ENCODE measurements around the gene CCNJ. TPM values are rescaled to one million over a fixed set of nuclear protein-coding genes. Genes with fewer than 3 reads are reported as not detected.

CCNJ gene
- total RNA-seq, 1 experiment from 2014 or later = 3.2 TPM

- H2AFZ ChIP-seq (ENCODE audit: low read length) = no peak overlapping the region
- no peak overlapping the region for H3K4me3 ChIP-seq (ENCODE audit: low read length)
- H3K4me2 ChIP-seq (ENCODE audit: low read length) = no peak overlapping the region
- no peaks in the 10 kb centered on the region for H3K4me1 ChIP-seq (ENCODE audit: insufficient read depth, low read length)
- ATAC-seq = no peak
- H3K36me3 ChIP-seq (ENCODE audit: low read depth, low read length) = no peaks in the 10 kb centered on the region
- no TSS peak for BruUV-seq (replicated peaks)
- H3K27me3 ChIP-seq (ENCODE audit: low read length) = no peaks in the 10 kb centered on the region
- no peak for DNase-seq
- no peak overlapping the region for H3K27ac ChIP-seq (ENCODE audit: low read length)
- TF ChIP-seq EZH2phosphoT487 (IDR thresholded peaks at IDR 0.05; ENCODE audit: borderline replicate concordance, low read length) (no peak), EZH2 (IDR thresholded peaks at IDR 0.05; ENCODE audit: low read length, unreplicated experiment) (no peak), CTCF (conservative IDR thresholded peaks at IDR 0.05; ENCODE audit: low read depth, low read length) (no peak)
- POLR2A ChIA-PET (ENCODE audit: unreplicated experiment) = no interaction called here
- H3K79me2 ChIP-seq (ENCODE audit: low read length) = no peaks in the 10 kb centered on the region
- no peaks in the 10 kb centered on the region for H3K9me2 ChIP-seq (replicated peaks; ENCODE audit: low read length)
- H4K20me1 ChIP-seq (ENCODE audit: low read length) = no peaks in the 10 kb centered on the region
- no peaks in the 10 kb centered on the region for H3K9me3 ChIP-seq (ENCODE audit: low read length)
- CTCF ChIA-PET = no interaction called here
- H3K9ac ChIP-seq (ENCODE audit: low read length) = no peak overlapping the region
- intact Hi-C loops (cut with micrococcal nuclease) = no loop called here
- H3F3A ChIP-seq (ENCODE audit: low read length, unreplicated experiment) = no peaks in the 10 kb centered on the region
These were observed 31.4 kb downstream of the CCNJ start for GRCh38 chr10:96074776-96075175.

GRCh38 chr10:96075977-96076376 lies 32.6 kb downstream of the CCNJ start:
- TF ChIP-seq CTCF (conservative IDR thresholded peaks at IDR 0.05; ENCODE audit: low read depth, low read length) (no peak), EZH2 (IDR thresholded peaks at IDR 0.05; ENCODE audit: low read length, unreplicated experiment) (no peak), EZH2phosphoT487 (IDR thresholded peaks at IDR 0.05; ENCODE audit: borderline replicate concordance, low read length) (no peak)
- CTCF ChIA-PET = no interaction called here
- Histone ChIP-seq H3K9me3 (ENCODE audit: low read length) (no peaks in the 10 kb centered on the region), H3K9ac (ENCODE audit: low read length) (no peak overlapping the region), H3K4me1 (ENCODE audit: insufficient read depth, low read length) (no peaks in the 10 kb centered on the region), H3K36me3 (ENCODE audit: low read depth, low read length) (no peaks in the 10 kb centered on the region), H3K4me3 (ENCODE audit: low read length) (no peak overlapping the region), H3K79me2 (ENCODE audit: low read length) (no peaks in the 10 kb centered on the region), H4K20me1 (ENCODE audit: low read length) (no peaks in the 10 kb centered on the region), H2AFZ (ENCODE audit: low read length) (no peak overlapping the region), H3K27ac (ENCODE audit: low read length) (no peak overlapping the region), H3K9me2 (replicated peaks; ENCODE audit: low read length) (no peaks in the 10 kb centered on the region), H3K27me3 (ENCODE audit: low read length) (no peaks in the 10 kb centered on the region), H3F3A (ENCODE audit: low read length, unreplicated experiment) (no peaks in the 10 kb centered on the region), H3K4me2 (ENCODE audit: low read length) (no peak overlapping the region)
- ATAC-seq (no peak), DNase-seq (no peak)
- POLR2A ChIA-PET (ENCODE audit: unreplicated experiment) = no interaction called here
- no TSS peak for BruUV-seq (replicated peaks)
- intact Hi-C loops (cut with micrococcal nuclease) = no loop called here

- H3K9ac ChIP-seq (ENCODE audit: low read length) = no peak overlapping the region
- no peak for DNase-seq
- no peak overlapping the region for H2AFZ ChIP-seq (ENCODE audit: low read length)
- H3K36me3 ChIP-seq (ENCODE audit: low read depth, low read length) = no peaks in the 10 kb centered on the region
- TF ChIP-seq EZH2phosphoT487 (IDR thresholded peaks at IDR 0.05; ENCODE audit: borderline replicate concordance, low read length) (no peak), CTCF (conservative IDR thresholded peaks at IDR 0.05; ENCODE audit: low read depth, low read length) (no peak), EZH2 (IDR thresholded peaks at IDR 0.05; ENCODE audit: low read length, unreplicated experiment) (no peak)
- H3K79me2 ChIP-seq (ENCODE audit: low read length) = no peaks in the 10 kb centered on the region
- intact Hi-C loops (cut with micrococcal nuclease) = no loop called here
- ChIA-PET CTCF (no interaction called here), POLR2A (ENCODE audit: unreplicated experiment) (no interaction called here)
- no peak overlapping the region for H3K4me3 ChIP-seq (ENCODE audit: low read length)
- no TSS peak for BruUV-seq (replicated peaks)
- H4K20me1 ChIP-seq (ENCODE audit: low read length) = no peaks in the 10 kb centered on the region
- no peaks in the 10 kb centered on the region for H3K4me1 ChIP-seq (ENCODE audit: insufficient read depth, low read length)
- no peaks in the 10 kb centered on the region for H3K27me3 ChIP-seq (ENCODE audit: low read length)
- no peaks in the 10 kb centered on the region for H3F3A ChIP-seq (ENCODE audit: low read length, unreplicated experiment)
- no peaks in the 10 kb centered on the region for H3K9me2 ChIP-seq (replicated peaks; ENCODE audit: low read length)
- H3K9me3 ChIP-seq (ENCODE audit: low read length) = no peaks in the 10 kb centered on the region
- no peak for ATAC-seq
- H3K27ac ChIP-seq (ENCODE audit: low read length) = no peak overlapping the region
- no peak overlapping the region for H3K4me2 ChIP-seq (ENCODE audit: low read length)
These were observed 33.8 kb downstream of the CCNJ start for GRCh38 chr10:96077156-96077555.

Data from PC-3 (cell line).